ENCODE results near the gene OR4D11. TPM values are rescaled to one million over a fixed set of nuclear protein-coding genes. Genes with fewer than 3 reads are reported as not detected.

Gene OR4D11
- polyA plus RNA-seq (2012; ENCODE audit: insufficient read depth, insufficient read length, low read depth) = not detected

DNA sequence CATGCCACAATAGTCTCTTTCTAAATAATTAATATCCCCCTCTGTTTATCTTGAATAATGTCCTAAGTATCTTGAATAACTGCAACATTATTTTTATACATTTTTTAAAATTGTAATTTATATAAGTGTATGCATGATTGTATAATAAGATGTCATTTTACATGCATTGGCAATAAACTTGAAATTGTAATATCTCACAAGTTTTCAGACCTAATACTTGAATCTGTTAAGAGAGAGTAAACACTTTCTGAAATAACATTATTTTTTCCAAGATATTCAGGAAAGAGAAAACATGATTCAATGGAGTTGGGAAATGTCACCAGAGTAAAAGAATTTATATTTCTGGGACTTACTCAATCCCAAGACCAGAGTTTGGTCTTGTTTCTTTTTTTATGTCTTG, at the start of gene OR4D11:
OR4D11 (plus strand) TSS at position 301 of the 400 bp plus-strand sequence; CDS start at position 301, 0 bp downstream.
- no peaks in the 10 kb centered on the region for H3K4me1 ChIP-seq
- TF ChIP-seq, protein P1, sequence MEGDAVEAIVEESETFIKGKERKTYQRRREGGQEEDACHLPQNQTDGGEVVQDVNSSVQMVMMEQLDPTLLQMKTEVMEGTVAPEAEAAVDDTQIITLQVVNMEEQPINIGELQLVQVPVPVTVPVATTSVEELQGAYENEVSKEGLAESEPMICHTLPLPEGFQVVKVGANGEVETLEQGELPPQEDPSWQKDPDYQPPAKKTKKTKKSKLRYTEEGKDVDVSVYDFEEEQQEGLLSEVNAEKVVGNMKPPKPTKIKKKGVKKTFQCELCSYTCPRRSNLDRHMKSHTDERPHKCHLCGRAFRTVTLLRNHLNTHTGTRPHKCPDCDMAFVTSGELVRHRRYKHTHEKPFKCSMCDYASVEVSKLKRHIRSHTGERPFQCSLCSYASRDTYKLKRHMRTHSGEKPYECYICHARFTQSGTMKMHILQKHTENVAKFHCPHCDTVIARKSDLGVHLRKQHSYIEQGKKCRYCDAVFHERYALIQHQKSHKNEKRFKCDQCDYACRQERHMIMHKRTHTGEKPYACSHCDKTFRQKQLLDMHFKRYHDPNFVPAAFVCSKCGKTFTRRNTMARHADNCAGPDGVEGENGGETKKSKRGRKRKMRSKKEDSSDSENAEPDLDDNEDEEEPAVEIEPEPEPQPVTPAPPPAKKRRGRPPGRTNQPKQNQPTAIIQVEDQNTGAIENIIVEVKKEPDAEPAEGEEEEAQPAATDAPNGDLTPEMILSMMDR (IDR thresholded peaks at IDR 0.05; ENCODE audit: low read depth, low read length) = no peak

DNA sequence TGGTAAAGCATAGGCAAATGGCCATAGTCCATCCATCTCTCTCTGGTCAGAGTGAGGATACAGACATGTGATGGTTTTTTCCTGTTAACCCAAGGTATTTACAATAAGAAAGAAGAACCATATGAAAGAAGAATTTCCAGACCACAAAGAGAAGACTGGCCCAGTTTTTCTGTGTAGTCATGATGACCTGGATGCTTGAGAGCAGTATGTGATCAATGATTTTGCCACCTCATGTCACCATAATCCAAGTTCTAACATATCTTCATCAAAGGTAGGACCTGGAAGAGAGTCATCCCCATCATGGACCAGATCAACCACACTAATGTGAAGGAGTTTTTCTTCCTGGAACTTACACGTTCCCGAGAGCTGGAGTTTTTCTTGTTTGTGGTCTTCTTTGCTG, 46.7 kb upstream of the OR4D11 start, which contains the start of gene OR4D6:
OR4D6 (plus strand) TSS at position 301 of the 400 bp plus-strand sequence; CDS start at position 301, 0 bp downstream.
- no peaks in the 10 kb centered on the region for H3K9me3 ChIP-seq
- no peaks in the 10 kb centered on the region for H3K27me3 ChIP-seq
- no peaks in the 10 kb centered on the region for H3K36me3 ChIP-seq
- DNase-seq = no peak
- TF ChIP-seq, protein P1 (IDR thresholded peaks at IDR 0.05; ENCODE audit: low read depth, low read length) = no peak
- no peak within 1 kb of the TSS for H3K4me3 ChIP-seq (ENCODE audit: low read depth, low read length)
- H3K4me1 ChIP-seq = no peaks in the 10 kb centered on the region

More for the DNA sequence above, at the start of gene OR4D11:
- Histone ChIP-seq H3K9me3 (no peaks in the 10 kb centered on the region), H3K27me3 (no peaks in the 10 kb centered on the region), H3K4me3 (ENCODE audit: low read depth, low read length) (no peak within 1 kb of the TSS), H3K36me3 (no peaks in the 10 kb centered on the region)
- no peak for DNase-seq

DNA sequence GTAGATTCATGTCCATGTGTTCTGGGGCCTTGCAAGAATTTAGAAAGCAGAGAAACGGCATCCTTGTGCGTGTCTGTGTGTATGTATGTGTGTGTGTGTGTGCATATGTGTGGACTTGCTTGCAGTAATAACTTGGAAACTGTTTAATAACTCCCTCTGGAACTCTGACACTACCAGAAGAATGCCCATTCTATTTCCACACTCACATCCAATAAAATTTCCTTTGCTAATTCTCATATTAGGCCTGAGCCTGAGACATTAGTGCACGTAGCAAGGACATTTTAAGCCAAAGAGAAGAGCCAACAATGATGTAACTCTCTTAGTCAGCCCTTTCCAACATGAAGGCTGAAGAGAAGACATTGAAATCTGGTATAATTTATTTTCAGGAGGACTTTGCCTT, 43.5 kb upstream of the OR4D11 start:
- no peak overlapping the region for H3K4me3 ChIP-seq (ENCODE audit: low read depth, low read length)
- TF ChIP-seq, protein P1 (IDR thresholded peaks at IDR 0.05; ENCODE audit: low read depth, low read length) = no peak
- no peaks in the 10 kb centered on the region for H3K36me3 ChIP-seq
- H3K4me1 ChIP-seq = no peaks in the 10 kb centered on the region
- no peaks in the 10 kb centered on the region for H3K27me3 ChIP-seq
- H3K9me3 ChIP-seq = no peaks in the 10 kb centered on the region
- no peak for DNase-seq

DNA sequence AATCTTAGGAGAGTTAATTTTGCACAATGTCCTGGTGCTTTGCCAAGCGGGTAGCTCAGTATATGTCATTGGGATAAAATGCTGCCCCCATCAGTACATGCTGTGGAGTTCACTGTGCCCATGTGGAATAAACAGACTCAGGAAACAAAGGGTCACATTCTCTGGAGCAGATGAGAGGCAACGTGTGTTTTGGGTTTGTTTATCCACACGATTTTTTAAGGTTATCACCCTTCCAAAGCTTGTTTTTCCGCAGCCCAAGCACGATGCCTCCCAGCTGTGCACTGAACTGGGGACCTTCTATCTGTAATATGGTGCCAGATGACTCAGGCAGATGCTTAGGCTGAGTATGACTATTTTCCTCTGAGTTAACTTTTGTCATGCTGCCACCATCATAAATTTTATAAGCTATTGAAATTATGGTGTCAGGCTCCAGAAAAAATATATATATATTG, 40.2 kb upstream of the OR4D11 start:
- DNase-seq = no peak

DNA sequence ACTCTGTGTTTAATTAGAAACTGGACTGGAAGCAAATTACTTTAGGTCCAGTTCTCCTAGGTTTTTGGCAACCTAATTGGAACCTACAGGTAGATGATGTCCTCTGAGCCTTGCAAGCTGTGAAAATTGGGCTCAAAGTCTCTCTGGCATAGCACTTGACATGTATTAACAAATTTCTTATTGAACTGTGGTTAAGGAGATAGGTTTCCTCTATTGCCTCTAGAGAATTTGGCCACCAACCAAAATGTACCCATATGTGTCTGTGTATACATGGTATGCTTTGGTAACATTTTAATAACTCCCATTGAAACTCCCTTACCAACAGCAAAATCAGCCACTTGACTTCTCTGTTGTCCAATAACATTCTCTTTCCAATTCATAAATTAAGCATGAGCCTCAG, 30.4 kb upstream of the OR4D11 start, which contains the start of gene OR4D10:
OR4D10 (plus strand) TSS at position 301 of the 400 bp plus-strand sequence. CDS start 4,115 bp downstream, outside the sequence.
- no peak for DNase-seq
- H3K4me1 ChIP-seq = no peaks in the 10 kb centered on the region
- H3K27me3 ChIP-seq = no peaks in the 10 kb centered on the region
- no peak within 1 kb of the TSS for H3K4me3 ChIP-seq (ENCODE audit: low read depth, low read length)
- H3K36me3 ChIP-seq = no peaks in the 10 kb centered on the region
- TF ChIP-seq, protein P1 (IDR thresholded peaks at IDR 0.05; ENCODE audit: low read depth, low read length) = no peak
- H3K9me3 ChIP-seq = no peaks in the 10 kb centered on the region

More for the DNA sequence above, 40.2 kb upstream of the OR4D11 start:
- Histone ChIP-seq H3K27me3 (no peaks in the 10 kb centered on the region), H3K36me3 (no peaks in the 10 kb centered on the region), H3K4me1 (no peaks in the 10 kb centered on the region), H3K9me3 (no peaks in the 10 kb centered on the region), H3K4me3 (ENCODE audit: low read depth, low read length) (no peak overlapping the region)
- TF ChIP-seq, protein P1 (IDR thresholded peaks at IDR 0.05; ENCODE audit: low read depth, low read length) = no peak

DNA sequence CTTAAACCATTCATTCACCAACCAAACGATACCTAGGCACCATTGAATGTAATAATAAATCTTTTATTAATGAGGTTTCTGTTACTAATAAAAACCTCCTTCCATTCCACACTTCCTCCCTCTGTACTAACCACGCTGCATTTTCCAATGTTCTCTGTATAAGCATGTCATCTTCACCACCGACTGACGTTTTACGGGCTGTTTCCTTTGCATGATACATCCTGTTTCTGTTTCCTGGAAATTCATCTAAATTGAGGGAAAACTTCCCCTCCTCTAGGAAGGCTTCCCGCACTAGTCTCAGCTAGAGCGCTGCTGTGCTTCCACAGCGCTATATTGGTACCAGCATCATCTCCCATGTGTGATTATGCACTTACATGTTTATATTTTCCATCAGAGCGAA, 28.2 kb upstream of the OR4D11 start:
- Histone ChIP-seq H3K9me3 (no peaks in the 10 kb centered on the region), H3K4me1 (no peaks in the 10 kb centered on the region), H3K4me3 (ENCODE audit: low read depth, low read length) (no peak overlapping the region), H3K36me3 (no peaks in the 10 kb centered on the region), H3K27me3 (no peaks in the 10 kb centered on the region)
- DNase-seq = no peak
- TF ChIP-seq, protein P1 (IDR thresholded peaks at IDR 0.05; ENCODE audit: low read depth, low read length) = no peak
